HL-60 (cell line): ENCODE results near the gene RNGTT.

ENCODE experiments used
- DNase-seq, 2 experiments: peaks; one replicate each; pipeline ENCODE4 v3.0.0-alpha.2; 2010 to 2020; ENCODE audit warnings: low read depth in 1 of 2, low spot score in 1 of 2
- H3K27ac ChIP-seq: fragments of 250-450 bp; sonication (Bioruptor Pico); replicated peaks from 2 replicates; pipeline ENCODE4 v1.5.1; 2020; ENCODE audit warnings: mild to moderate bottlenecking, moderate library complexity
- H3K27me3 ChIP-seq: fragments of 250-450 bp; sonication (Bioruptor Pico); 2 replicates; pipeline ENCODE4 v1.5.1; 2021; ENCODE audit warnings: mild to moderate bottlenecking, moderate library complexity; ENCODE audit not compliant: insufficient read depth, poor library complexity, severe bottlenecking
- H3K4me3 ChIP-seq: replicated peaks from 2 replicates; pipeline ENCODE4 v1.5.1; 2011; ENCODE audit warnings: mild to moderate bottlenecking, control low read depth, low read length; ENCODE audit not compliant: insufficient read depth
- CTCF ChIP-seq: IDR thresholded peaks from one replicate; pipeline ENCODE4 v1.5.1; 2011; ENCODE audit warnings: low read length, control low read depth, inconsistent platforms; ENCODE audit not compliant: insufficient read depth
- GABPA ChIP-seq: IDR thresholded peaks from 2 replicates; pipeline ENCODE4 v1.6.1; 2012; ENCODE audit warnings: low read depth
- POLR2AphosphoS5 ChIP-seq: IDR thresholded peaks from 2 replicates; pipeline ENCODE4 v1.6.1; 2012; ENCODE audit warnings: low read depth
- SPI1 ChIP-seq: IDR thresholded peaks from 2 replicates; pipeline ENCODE4 v1.6.1; 2012; ENCODE audit warnings: low read depth, mild to moderate bottlenecking, borderline replicate concordance
- TF ChIP-seq, protein P1 (sequence below): IDR thresholded peaks from 2 replicates; pipeline ENCODE4 v1.6.1; 2012; ENCODE audit warnings: low read depth; ENCODE audit not compliant: insufficient replicate concordance

The RNGTT gene

GRCh38 chr6:88569959-88570358, 393.5 kb downstream of the RNGTT start:
- DNase-seq: no peak
- Histone ChIP-seq H3K4me3 (no peak overlapping the region), H3K27me3 (no peaks in the 10 kb centered on the region), H3K27ac (no peak overlapping the region)
- TF ChIP-seq CTCF: no peak
- TF ChIP-seq POLR2AphosphoS5: no peak
- no peak for TF ChIP-seq GABPA
- TF ChIP-seq, protein P1, sequence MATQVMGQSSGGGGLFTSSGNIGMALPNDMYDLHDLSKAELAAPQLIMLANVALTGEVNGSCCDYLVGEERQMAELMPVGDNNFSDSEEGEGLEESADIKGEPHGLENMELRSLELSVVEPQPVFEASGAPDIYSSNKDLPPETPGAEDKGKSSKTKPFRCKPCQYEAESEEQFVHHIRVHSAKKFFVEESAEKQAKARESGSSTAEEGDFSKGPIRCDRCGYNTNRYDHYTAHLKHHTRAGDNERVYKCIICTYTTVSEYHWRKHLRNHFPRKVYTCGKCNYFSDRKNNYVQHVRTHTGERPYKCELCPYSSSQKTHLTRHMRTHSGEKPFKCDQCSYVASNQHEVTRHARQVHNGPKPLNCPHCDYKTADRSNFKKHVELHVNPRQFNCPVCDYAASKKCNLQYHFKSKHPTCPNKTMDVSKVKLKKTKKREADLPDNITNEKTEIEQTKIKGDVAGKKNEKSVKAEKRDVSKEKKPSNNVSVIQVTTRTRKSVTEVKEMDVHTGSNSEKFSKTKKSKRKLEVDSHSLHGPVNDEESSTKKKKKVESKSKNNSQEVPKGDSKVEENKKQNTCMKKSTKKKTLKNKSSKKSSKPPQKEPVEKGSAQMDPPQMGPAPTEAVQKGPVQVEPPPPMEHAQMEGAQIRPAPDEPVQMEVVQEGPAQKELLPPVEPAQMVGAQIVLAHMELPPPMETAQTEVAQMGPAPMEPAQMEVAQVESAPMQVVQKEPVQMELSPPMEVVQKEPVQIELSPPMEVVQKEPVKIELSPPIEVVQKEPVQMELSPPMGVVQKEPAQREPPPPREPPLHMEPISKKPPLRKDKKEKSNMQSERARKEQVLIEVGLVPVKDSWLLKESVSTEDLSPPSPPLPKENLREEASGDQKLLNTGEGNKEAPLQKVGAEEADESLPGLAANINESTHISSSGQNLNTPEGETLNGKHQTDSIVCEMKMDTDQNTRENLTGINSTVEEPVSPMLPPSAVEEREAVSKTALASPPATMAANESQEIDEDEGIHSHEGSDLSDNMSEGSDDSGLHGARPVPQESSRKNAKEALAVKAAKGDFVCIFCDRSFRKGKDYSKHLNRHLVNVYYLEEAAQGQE: no peak

DNA sequence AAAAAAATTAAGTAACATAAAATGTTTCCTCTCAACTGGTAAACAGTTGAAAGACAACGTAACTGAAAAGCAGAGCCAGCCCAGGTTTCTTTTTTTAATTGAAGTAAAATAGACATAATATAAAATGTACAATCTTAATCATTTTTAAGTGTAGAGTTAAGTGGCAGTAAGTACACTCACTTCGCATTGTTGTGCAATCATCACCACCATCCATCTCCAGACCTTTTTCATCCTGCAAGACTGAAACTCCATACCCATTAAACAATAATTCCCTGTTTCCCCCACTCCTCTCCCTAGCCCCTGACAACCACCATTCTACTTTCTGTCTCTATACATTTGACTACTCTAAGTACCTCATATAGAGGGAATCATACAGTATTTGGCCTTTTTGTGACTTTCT, 395.7 kb downstream of the RNGTT start:
- H3K4me3 ChIP-seq: no peak overlapping the region
- no peak for DNase-seq
- TF ChIP-seq GABPA (no peak), CTCF (no peak), SPI1 (no peak), POLR2AphosphoS5 (no peak)
- TF ChIP-seq, protein P1: no peak
- no peaks in the 10 kb centered on the region for H3K27me3 ChIP-seq
- no peak overlapping the region for H3K27ac ChIP-seq

GRCh38 chr6:88566746-88567534, 396.5 kb downstream of the RNGTT start:
- no peak for DNase-seq
- Histone ChIP-seq H3K27me3 (no peaks in the 10 kb centered on the region), H3K27ac (no peak overlapping the region), H3K4me3 (no peak overlapping the region)
- TF ChIP-seq, protein P1: no peak
- TF ChIP-seq CTCF (no peak), SPI1 (no peak), POLR2AphosphoS5 (no peak), GABPA (no peak)
